GM12878 (cell line): Measurements from ENCODE around the gene BOLA1. TPM values are rescaled to one million over a fixed set of nuclear protein-coding genes. Genes with fewer than 3 reads are reported as not detected.

ENCODE experiments used
- ATAC-seq: fragments of 200-7000 bp; cut with Tn5 transposase; 3 replicates; pipeline ENCODE4 v1.9.1; 2020; ENCODE audit warnings: mild to moderate bottlenecking, moderate library complexity
- BruUV-seq: library from RNA; stranded (reverse); fragments of 400-500 nt; replicated peaks from 2 replicates; lab custom pipeline; 2021; lab: Mats Ljungman, UMichigan
- CTCF ChIA-PET: fragments of 300-600 bp; sonication (Branson Sonifier 250); formaldehyde crosslinking; extraction: SDS; loops from one replicate; lab custom pipeline; 2021; ENCODE audit warnings: inconsistent platforms; lab: Yijun Ruan, JAX
- POLR2A ChIA-PET: fragments of 350-600 bp; formaldehyde crosslinking; extraction: SDS; loops from one replicate; lab custom pipeline; 2021; ENCODE audit warnings: inconsistent platforms; lab: Charles Lee
- RAD21 ChIA-PET: fragments of 300-600 bp; sonication (Branson Sonifier 250); formaldehyde crosslinking; loops from one replicate; lab custom pipeline; 2023; ENCODE audit warnings: antibody characterized with exemption; ENCODE audit not compliant: unreplicated experiment; lab: Charles Lee
- SMC1A ChIA-PET: fragments of 300-600 bp; sonication (Branson Sonifier 250); formaldehyde crosslinking; loops from one replicate; lab custom pipeline; 2023; ENCODE audit not compliant: unreplicated experiment, uncharacterized antibody; lab: Charles Lee
- DNase-seq: peaks from one replicate; pipeline ENCODE4 v3.0.0-alpha.2; 2011; ENCODE audit warnings: low read depth, low spot score
- FAIRE-seq: peaks from 3 replicates; lab custom pipeline; 2011; peaks lifted over from hg19 to GRCh38; lab: Jason Lieb, UNC
- H2AFZ ChIP-seq: 2 replicates; pipeline ENCODE4 v1.6.0; 2011; ENCODE audit warnings: low read depth, low read length, control low read depth; ENCODE audit not compliant: control insufficient read depth
- H3K27ac ChIP-seq: 2 replicates; pipeline ENCODE4 v1.5.1; 2011; ENCODE audit warnings: control low read depth; ENCODE audit not compliant: control insufficient read depth, insufficient read depth
- H3K27me3 ChIP-seq, 2 experiments: replicated peaks in 1 of 2; 2 replicates each; pipeline versions ENCODE4 v1.6.0 to v1.6.1; 2011; ENCODE audit warnings: low read length in 1 of 2; ENCODE audit not compliant: control insufficient read depth in 2 of 2, insufficient read depth in 2 of 2
- H3K36me3 ChIP-seq, 2 experiments: 2 replicates each; pipeline ENCODE4 v1.5.1; 2011; ENCODE audit warnings: low read length in 1 of 2; ENCODE audit not compliant: control insufficient read depth in 2 of 2, insufficient read depth in 2 of 2
- H3K4me1 ChIP-seq: 2 replicates; pipeline ENCODE4 v1.6.1; 2011; ENCODE audit warnings: mild to moderate bottlenecking, low read length, moderate library complexity, mixed read lengths; ENCODE audit not compliant: control insufficient read depth, insufficient read depth
- H3K4me2 ChIP-seq: 2 replicates; pipeline ENCODE4 v1.6.0; 2011; ENCODE audit warnings: control low read depth; ENCODE audit not compliant: control insufficient read depth, insufficient read depth
- H3K4me3 ChIP-seq: fragments of 200-600 bp; sonication (generic); 2 replicates; pipeline ENCODE4 v1.5.1; 2016
- H3K79me2 ChIP-seq: 2 replicates; pipeline ENCODE4 v1.6.0; 2011; ENCODE audit warnings: low read length; ENCODE audit not compliant: control insufficient read depth, insufficient read depth
- H3K9ac ChIP-seq: 2 replicates; pipeline ENCODE4 v1.8.0; 2011; ENCODE audit warnings: low read length, control low read depth, mixed read lengths; ENCODE audit not compliant: control insufficient read depth, insufficient read depth
- H3K9me3 ChIP-seq: replicated peaks from 3 replicates; pipeline ENCODE4 v1.5.1; 2011; ENCODE audit warnings: mild to moderate bottlenecking, low read length; ENCODE audit not compliant: control insufficient read depth, insufficient read depth
- H4K20me1 ChIP-seq: 2 replicates; pipeline ENCODE4 v1.6.0; 2011; ENCODE audit not compliant: control insufficient read depth, insufficient read depth
- ATF7 ChIP-seq: fragments of 450-650 bp; IDR thresholded peaks from 2 replicates; pipeline ENCODE4 v1.6.1; 2016; ENCODE audit warnings: low read depth, mild to moderate bottlenecking
- ESRRA ChIP-seq: IDR thresholded peaks from 2 replicates; pipeline ENCODE4 v1.6.1; 2012; ENCODE audit warnings: mild to moderate bottlenecking, low read length, improper control_type of control experiment
- NFIC ChIP-seq: IDR thresholded peaks from 2 replicates; pipeline ENCODE4 v1.6.1; 2012; ENCODE audit warnings: low read depth, mild to moderate bottlenecking, inconsistent platforms, low read length, moderate library complexity
- PAX8 ChIP-seq: fragments of 450-650 bp; IDR thresholded peaks from 2 replicates; pipeline ENCODE4 v1.6.1; 2017; ENCODE audit warnings: mild to moderate bottlenecking, moderate library complexity
- RCOR1 ChIP-seq: conservative IDR thresholded peaks from 2 replicates; pipeline ENCODE4 v1.6.1; 2012; ENCODE audit warnings: low read depth, low read length, improper control_type of control experiment
- STAT1 ChIP-seq: fragments of 450-650 bp; conservative IDR thresholded peaks from 2 replicates; pipeline ENCODE4 v1.6.1; 2014; ENCODE audit warnings: antibody characterized with exemption, mild to moderate bottlenecking
- STAT3 ChIP-seq: IDR thresholded peaks from 2 replicates; pipeline ENCODE4 v1.6.1; 2011; ENCODE audit warnings: low read depth, low read length, improper control_type of control experiment
- SUZ12 ChIP-seq: fragments of 200-600 bp; sonication (generic); IDR thresholded peaks from one replicate; pipeline ENCODE4 v1.6.1; 2018; ENCODE audit warnings: antibody characterized with exemption, mild to moderate bottlenecking; ENCODE audit not compliant: unreplicated experiment
- TCF7 ChIP-seq: IDR thresholded peaks from 2 replicates; pipeline ENCODE4 v1.6.1; 2014; ENCODE audit warnings: antibody characterized with exemption, borderline replicate concordance
- WGBS: methylation state at CpG from one replicate; pipeline ENCODE4 v1.1.6; 2016; ENCODE audit warnings: low lambda C conversion rate; ENCODE audit not compliant: insufficient replicate concordance, insufficient coverage; ENCODE audit errors: missing lambda C conversion rate; 5-methylcytosine and 5-hydroxymethylcytosine counted together
- in situ Hi-C: fragments of 300-500 bp; cut with MboI; formaldehyde crosslinking; loops from 9 replicates; pipeline ENCODE4 v1.14.3; 2018; ENCODE audit warnings: mixed read lengths
- intact Hi-C: fragments of 100-400 bp; cut with micrococcal nuclease; formaldehyde crosslinking; loops from one replicate; pipeline ENCODE4 v1.14.2; 2022; ENCODE audit not compliant: unreplicated experiment
- polyA plus RNA-seq, 11 experiments: library from polyadenylated mRNA; depleted of rRNA in 4 of 11; unstranded in 6 of 11; stranded (reverse) in 5 of 11; fragments of >200 nt; fragmentation: Nextera tagmentation in 4 of 11; fragmentation: Illumina TruSeq in 1 of 11; extraction: Ambion mirVana in 4 of 11; extraction: Trizol in 1 of 11; gene quantifications; 1 replicate in 1 of 11; 2 replicates in 10 of 11; pipeline versions ENCODE4 v1.2.1 to v1.2.3, GENCODE V29; 2011 to 2016; ENCODE audit warnings: inconsistent platforms in 2 of 11, missing spikeins in 2 of 11, low read depth in 1 of 11
- total RNA-seq, 4 experiments: library from RNA; depleted of rRNA in 3 of 4; stranded (reverse); fragments of >200 nt in 3 of 4; fragmentation: Illumina TruSeq in 1 of 4; extraction: Trizol in 1 of 4; gene quantifications; 2 replicates each; pipeline versions ENCODE4 v1.2.1 to v1.2.3, GENCODE V29; 2013 to 2021
- TF ChIP-seq, protein P1 (sequence below): fragments of 450-650 bp; IDR thresholded peaks from 2 replicates; pipeline ENCODE4 v1.6.1; 2018; ENCODE audit warnings: mild to moderate bottlenecking, low read depth, moderate library complexity; ENCODE audit not compliant: partially characterized antibody
- TF ChIP-seq, protein P2 (sequence below): IDR thresholded peaks from 2 replicates; pipeline ENCODE4 v1.6.1; 2011; ENCODE audit warnings: borderline replicate concordance, low read depth, mild to moderate bottlenecking, moderate library complexity, low read length; ENCODE audit not compliant: insufficient read depth, poor library complexity, severe bottlenecking

The BOLA1 gene
- total and polyA plus RNA-seq, 10 of the 15 experiments (the other 5 are each of a cell fraction or from before 2014, with no cell fraction given) = 0.74 to 18.7 (median 11.3) TPM

DNA sequence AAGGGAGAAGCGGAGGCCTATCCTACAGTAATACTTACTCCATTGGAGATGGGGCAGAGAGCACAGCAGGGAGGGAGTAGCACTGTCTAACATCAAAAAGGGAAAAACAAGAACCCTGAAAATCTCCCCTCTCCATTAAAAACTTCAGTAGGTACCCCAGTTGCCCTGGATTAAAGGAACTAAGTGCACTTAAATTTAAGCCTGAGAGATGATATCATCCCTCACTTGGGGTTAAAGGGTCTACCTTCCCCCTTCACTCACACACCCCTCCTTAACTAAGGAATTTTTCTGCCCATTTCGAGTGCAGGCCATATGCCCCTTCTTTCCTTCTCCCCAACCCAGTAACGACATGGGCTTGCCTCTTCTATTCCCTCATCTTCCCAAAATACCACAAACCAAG lies 41.1 kb downstream of the BOLA1 start:
- POLR2A ChIA-PET = no interaction called here
- H3K79me2 ChIP-seq = no peaks in the 10 kb centered on the region
- FAIRE-seq (no peak), DNase-seq (no peak), ATAC-seq (no peak)
- RAD21 ChIA-PET = no interaction called here
- in situ Hi-C loops (no loop called here), intact Hi-C loops (no loop called here)
- no peaks in the 10 kb centered on the region for H3K27me3 ChIP-seq
- TF ChIP-seq NFIC = no peak
- TF ChIP-seq STAT3 = no peak
- TF ChIP-seq, protein P1, sequence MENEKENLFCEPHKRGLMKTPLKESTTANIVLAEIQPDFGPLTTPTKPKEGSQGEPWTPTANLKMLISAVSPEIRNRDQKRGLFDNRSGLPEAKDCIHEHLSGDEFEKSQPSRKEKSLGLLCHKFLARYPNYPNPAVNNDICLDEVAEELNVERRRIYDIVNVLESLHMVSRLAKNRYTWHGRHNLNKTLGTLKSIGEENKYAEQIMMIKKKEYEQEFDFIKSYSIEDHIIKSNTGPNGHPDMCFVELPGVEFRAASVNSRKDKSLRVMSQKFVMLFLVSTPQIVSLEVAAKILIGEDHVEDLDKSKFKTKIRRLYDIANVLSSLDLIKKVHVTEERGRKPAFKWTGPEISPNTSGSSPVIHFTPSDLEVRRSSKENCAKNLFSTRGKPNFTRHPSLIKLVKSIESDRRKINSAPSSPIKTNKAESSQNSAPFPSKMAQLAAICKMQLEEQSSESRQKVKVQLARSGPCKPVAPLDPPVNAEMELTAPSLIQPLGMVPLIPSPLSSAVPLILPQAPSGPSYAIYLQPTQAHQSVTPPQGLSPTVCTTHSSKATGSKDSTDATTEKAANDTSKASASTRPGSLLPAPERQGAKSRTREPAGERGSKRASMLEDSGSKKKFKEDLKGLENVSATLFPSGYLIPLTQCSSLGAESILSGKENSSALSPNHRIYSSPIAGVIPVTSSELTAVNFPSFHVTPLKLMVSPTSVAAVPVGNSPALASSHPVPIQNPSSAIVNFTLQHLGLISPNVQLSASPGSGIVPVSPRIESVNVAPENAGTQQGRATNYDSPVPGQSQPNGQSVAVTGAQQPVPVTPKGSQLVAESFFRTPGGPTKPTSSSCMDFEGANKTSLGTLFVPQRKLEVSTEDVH = no peak
- TF ChIP-seq SUZ12 = no peak
- no peak for TF ChIP-seq STAT1
- no peak for TF ChIP-seq TCF7
- TF ChIP-seq ATF7 = no peak
- no peak for TF ChIP-seq RCOR1
- TF ChIP-seq, protein P2, sequence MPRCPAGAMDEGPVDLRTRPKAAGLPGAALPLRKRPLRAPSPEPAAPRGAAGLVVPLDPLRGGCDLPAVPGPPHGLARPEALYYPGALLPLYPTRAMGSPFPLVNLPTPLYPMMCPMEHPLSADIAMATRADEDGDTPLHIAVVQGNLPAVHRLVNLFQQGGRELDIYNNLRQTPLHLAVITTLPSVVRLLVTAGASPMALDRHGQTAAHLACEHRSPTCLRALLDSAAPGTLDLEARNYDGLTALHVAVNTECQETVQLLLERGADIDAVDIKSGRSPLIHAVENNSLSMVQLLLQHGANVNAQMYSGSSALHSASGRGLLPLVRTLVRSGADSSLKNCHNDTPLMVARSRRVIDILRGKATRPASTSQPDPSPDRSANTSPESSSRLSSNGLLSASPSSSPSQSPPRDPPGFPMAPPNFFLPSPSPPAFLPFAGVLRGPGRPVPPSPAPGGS = no peak
- TF ChIP-seq PAX8 = no peak
- TF ChIP-seq ESRRA = no peak
- H2AFZ ChIP-seq = no peak overlapping the region
- no TSS peak for BruUV-seq
- CTCF ChIA-PET = interaction anchor here (0.8 to 1.8 kb wide), 3 partner anchors 11 to 247 kb away, joined by 3 to 5 read pairs (median 5); no protein-coding TSS in a partner anchor
- H3K36me3 ChIP-seq = peaks cover 7 to 9% of the 10 kb centered on the region in 2 experiments
- no peak overlapping the region for H3K4me2 ChIP-seq
- no peaks in the 10 kb centered on the region for H3K9me3 ChIP-seq
- 97% methylated on average over 3 of the region's 3 CpGs for WGBS
- no peak overlapping the region for H3K27ac ChIP-seq
- no peak overlapping the region for H3K9ac ChIP-seq
- H4K20me1 ChIP-seq = no peaks in the 10 kb centered on the region
- SMC1A ChIA-PET = interaction anchor here (0.7 to 1.3 kb wide), 2 partner anchors 22 to 45 kb away, joined by 5 read pairs; no protein-coding TSS in a partner anchor
- peaks cover 20% of the 10 kb centered on the region for H3K4me1 ChIP-seq
- no peak overlapping the region for H3K4me3 ChIP-seq
